GM12892 (cell line): ENCODE data around the gene LAMTOR3.

Source experiments
- DNase-seq: peaks from one replicate; pipeline ENCODE4 v3.0.0; 2011; ENCODE audit not compliant: insufficient read length
- FAIRE-seq: peaks from 2 replicates; lab custom pipeline; 2011; peaks lifted over from hg19 to GRCh38; lab: Jason Lieb, UNC
- POLR2A ChIP-seq: IDR thresholded peaks from 2 replicates; pipeline ENCODE4 v1.6.1; 2011; ENCODE audit warnings: low read depth, low read length, control low read depth
- POLR2AphosphoS5 ChIP-seq: IDR thresholded peaks from 2 replicates; pipeline ENCODE4 v1.6.1; 2011; ENCODE audit warnings: low read depth, low read length, control low read depth
- TAF1 ChIP-seq: IDR thresholded peaks from 2 replicates; pipeline ENCODE4 v1.6.1; 2011; ENCODE audit warnings: low read depth, mild to moderate bottlenecking, control low read depth, low read length, borderline replicate concordance

LAMTOR3 gene

DNA sequence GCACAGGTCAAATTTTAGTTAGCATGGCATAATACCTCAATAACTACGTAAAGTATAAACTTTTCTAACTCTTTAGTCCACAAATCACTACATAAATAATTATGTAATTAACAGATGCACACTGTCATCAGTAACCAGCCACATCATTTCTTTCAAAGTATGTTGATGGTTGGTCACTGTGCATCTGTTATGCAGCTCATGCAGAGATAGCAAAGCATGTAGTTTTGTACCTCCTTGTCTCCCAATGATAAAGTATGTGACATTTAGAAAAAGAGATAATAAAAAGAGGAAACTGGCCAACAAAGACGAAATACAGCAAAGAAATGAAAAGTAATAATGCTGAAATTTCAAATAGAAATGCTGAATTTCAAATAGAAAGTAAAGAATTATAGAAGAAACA is 2.9 kb downstream of the LAMTOR3 start:
- FAIRE-seq (no peak), DNase-seq (no peak)
- TF ChIP-seq POLR2AphosphoS5 = no peak
- TF ChIP-seq POLR2A = no peak
- no peak for TF ChIP-seq TAF1

DNA sequence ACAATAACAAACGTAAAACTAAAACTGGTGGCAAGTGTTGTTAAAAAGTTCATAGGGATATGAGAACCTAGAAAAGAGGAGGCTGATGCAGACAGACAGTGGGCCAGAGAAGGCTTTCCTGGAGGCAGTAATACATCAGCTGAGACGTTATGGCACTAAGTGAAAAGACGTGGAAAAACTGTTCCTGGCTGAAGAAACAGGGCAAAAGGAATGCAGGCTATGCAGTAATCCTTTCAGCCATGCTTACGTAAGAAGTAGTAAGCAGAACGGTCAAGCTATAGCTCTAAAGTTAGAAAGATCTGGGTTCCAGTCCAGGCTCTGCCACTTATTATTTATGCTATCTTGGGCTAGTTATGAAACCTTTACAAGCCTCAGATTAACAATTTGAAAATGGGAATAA is 6.4 kb downstream of the LAMTOR3 start:
- TF ChIP-seq POLR2A (no peak), POLR2AphosphoS5 (no peak), TAF1 (no peak)

DNA sequence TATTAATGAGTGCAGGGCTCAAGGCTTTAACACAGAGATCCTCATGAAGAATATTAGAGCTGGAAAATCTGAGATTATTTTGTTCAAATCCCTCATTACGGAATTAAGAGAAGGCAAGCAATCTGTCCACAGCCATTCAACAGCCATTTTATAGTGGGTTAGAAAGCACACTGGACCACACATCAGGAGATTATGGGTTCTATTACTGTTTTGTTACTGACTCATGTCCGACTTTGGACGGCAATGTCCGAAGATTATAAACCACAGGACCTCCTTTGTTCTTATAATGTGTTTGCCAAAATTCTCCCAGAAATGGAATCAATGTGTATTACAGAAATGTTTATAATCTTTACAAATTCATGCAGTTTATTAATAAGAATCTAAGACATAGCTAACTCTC is 8.1 kb downstream of the LAMTOR3 start:
- FAIRE-seq = no peak
- TF ChIP-seq POLR2A (no peak), POLR2AphosphoS5 (no peak), TAF1 (no peak)
- no peak for DNase-seq

More for the DNA sequence above, 6.4 kb downstream of the LAMTOR3 start:
- DNase-seq = no peak
- FAIRE-seq = no peak

GRCh38 chr4:99885687-99886086 is 8.5 kb downstream of the LAMTOR3 start:
- TF ChIP-seq POLR2AphosphoS5 (no peak), TAF1 (no peak), POLR2A (no peak)
- DNase-seq (no peak), FAIRE-seq (no peak)

- DNase-seq (no peak), FAIRE-seq (no peak)
- TF ChIP-seq POLR2AphosphoS5 = no peak
Observed at GRCh38 chr4:99885063-99885664, 9.1 kb downstream of the LAMTOR3 start.

DNA sequence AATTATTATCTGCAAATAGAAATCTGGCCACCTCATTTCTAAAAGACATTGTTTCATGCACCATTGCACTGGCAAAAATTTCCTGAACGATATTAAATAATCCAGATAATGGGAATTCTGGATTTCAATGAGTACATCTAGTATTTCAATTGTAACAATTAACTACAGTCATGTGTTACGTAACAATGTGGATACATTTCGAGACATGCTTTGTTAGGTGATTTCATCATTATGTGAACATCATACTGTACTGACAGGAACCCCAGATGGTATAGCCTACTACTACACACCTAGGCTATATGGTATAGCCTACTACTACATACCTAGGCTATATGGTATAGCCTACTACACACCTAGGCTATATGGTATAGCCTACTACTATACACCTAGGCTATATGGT is 14.8 kb downstream of the LAMTOR3 start:
- DNase-seq (no peak), FAIRE-seq (no peak)
- no peak for TF ChIP-seq TAF1
- TF ChIP-seq POLR2AphosphoS5 = no peak
- TF ChIP-seq POLR2A = no peak

- no peak for DNase-seq
- TF ChIP-seq TAF1 (no peak), POLR2AphosphoS5 (no peak), POLR2A (no peak)
- no peak for FAIRE-seq
Observed at GRCh38 chr4:99878604-99879003, 15.6 kb downstream of the LAMTOR3 start.

DNA sequence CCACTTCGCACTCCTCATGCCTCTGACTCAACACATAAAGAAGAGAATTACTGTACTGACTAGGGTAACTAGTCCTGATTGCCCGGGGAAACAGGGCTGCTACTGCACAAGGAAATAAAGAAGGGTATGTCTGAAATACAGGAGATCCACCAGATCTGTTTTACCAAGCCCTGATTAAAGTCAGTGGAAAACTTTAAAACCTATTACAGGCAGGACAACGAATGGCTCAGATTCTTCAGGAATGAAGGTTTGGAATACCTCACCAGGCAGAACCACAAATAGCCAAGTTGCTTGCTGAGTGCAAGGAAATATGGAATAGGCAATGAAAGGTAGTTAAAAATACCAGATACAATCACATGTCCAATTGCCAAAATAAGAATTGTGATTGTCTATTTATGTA is 17.3 kb downstream of the LAMTOR3 start:
- TF ChIP-seq POLR2A (0 out of 2 replicates have a peak, but pooled peaks have one; percentile 8), TAF1 (no peak), POLR2AphosphoS5 (no peak)
- DNase-seq (no peak), FAIRE-seq (no peak)

- DNase-seq (no peak), FAIRE-seq (no peak)
- no peak for TF ChIP-seq POLR2AphosphoS5
- no peak for TF ChIP-seq TAF1
- no peak for TF ChIP-seq POLR2A
Observed at GRCh38 chr4:99875071-99875470, 19.2 kb downstream of the LAMTOR3 start.

DNA sequence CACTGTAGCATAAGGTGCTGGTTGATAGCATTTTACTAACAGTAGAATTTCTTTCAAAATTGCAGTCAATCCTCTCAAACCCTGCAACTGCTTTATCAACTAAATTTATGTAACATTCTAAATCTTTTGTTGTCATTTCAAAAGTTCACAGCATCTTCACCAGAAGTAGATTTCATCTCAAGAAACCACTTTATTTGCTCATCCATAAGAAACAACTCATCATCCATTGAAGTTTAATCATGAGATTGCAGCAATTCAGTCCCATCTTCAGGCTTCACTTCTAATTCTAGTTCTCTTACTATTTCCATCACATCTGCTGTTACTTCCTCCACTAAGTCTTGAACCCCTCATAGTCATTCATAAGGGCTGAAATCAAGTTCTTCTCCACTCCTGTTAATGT is 21.7 kb downstream of the LAMTOR3 start:
- DNase-seq (no peak), FAIRE-seq (no peak)
- TF ChIP-seq POLR2AphosphoS5 (no peak), POLR2A (no peak), TAF1 (no peak)

- TF ChIP-seq POLR2AphosphoS5 (no peak), TAF1 (no peak), POLR2A (no peak)
- peak; percentile 48 for FAIRE-seq
- no peak for DNase-seq
Observed at GRCh38 chr4:99868126-99868596, 26.1 kb downstream of the LAMTOR3 start.

- TF ChIP-seq TAF1 (no peak), POLR2AphosphoS5 (no peak), POLR2A (no peak)
- no peak for FAIRE-seq
- DNase-seq = no peak
Observed at GRCh38 chr4:99863804-99864203, 30.4 kb downstream of the LAMTOR3 start.

- TF ChIP-seq POLR2A (no peak), POLR2AphosphoS5 (no peak), TAF1 (no peak)
- peak; percentile 85 for FAIRE-seq
- DNase-seq = no peak
Observed at GRCh38 chr4:99861120-99861905, 32.9 kb downstream of the LAMTOR3 start.
